PFSK-1 (cell line): ENCODE measurements around the gene IGFLR1.

ENCODE experiments used
- FOXP2 ChIP-seq: optimal IDR thresholded peaks from 2 replicates; pipeline ENCODE3; 2011; ENCODE audit warnings: borderline replicate concordance, control low read depth, inconsistent platforms; ENCODE audit not compliant: insufficient read depth; ENCODE audit errors: extremely low read length, extremely low read depth
- POLR2AphosphoS5 ChIP-seq: IDR thresholded peaks from 2 replicates; pipeline ENCODE4 v1.6.1; 2012; ENCODE audit warnings: low read depth, mild to moderate bottlenecking, control low read depth, low read length, moderate library complexity
- SIN3A ChIP-seq: IDR thresholded peaks from 2 replicates; pipeline ENCODE4 v1.6.1; 2012; ENCODE audit warnings: mild to moderate bottlenecking, low read length, moderate library complexity, borderline replicate concordance; ENCODE audit not compliant: insufficient read depth
- TAF1 ChIP-seq: IDR thresholded peaks from 2 replicates; pipeline ENCODE4 v1.6.1; 2012; ENCODE audit warnings: low read length, control low read depth, borderline replicate concordance; ENCODE audit not compliant: insufficient read depth
- TF ChIP-seq, protein P1 (sequence below), 2 experiments: IDR thresholded peaks; 2 replicates each; pipeline versions ENCODE4 v1.6.1 to v1.8.0; 2011 to 2012; ENCODE audit warnings: low read depth in 2 of 2, low read length in 2 of 2, control low read depth in 1 of 2, inconsistent platforms in 1 of 2, mild to moderate bottlenecking in 1 of 2, moderate library complexity in 1 of 2; ENCODE audit not compliant: insufficient read depth in 1 of 2

IGFLR1 gene

DNA sequence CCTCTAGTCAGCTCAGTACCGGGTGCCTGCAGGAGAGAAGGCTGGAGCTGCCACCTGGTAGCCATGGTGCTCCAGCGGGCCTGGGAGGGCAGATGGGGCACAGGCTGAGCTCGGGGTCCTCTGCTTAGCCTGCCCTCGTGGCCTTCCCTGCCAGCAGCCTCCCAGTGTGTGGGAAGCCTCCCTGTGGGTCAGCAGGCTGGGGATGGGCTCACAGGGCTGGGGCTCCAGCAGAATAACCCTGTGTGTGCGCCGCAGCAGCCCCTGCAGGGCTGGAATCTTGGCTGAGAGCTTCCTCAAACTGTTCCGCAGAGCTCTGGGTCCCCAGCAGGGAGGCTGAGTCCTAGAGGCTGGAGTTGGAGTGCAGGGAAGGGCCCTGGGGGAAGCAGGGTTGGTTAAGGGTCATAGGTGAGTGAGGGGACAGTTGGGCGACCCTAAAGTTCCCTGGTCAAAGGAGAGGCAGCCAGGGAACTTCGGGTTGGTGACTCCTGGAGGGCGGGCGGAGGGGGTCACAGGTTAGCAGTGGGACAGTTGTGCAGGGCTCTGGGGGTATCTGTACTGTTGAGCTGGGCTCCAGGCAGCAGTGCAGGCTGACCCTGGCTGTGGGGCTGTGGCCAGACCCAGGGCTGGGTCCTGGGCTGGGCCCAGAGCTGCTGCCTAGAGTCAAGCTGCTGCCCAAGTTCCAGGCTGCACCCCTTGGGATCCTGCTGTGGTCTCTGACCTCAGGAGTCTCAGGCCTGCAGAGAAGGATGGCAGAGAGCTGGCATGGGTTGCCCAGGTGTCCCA is 47.1 kb upstream of the IGFLR1 start:
- TF ChIP-seq POLR2AphosphoS5 (no peak), TAF1 (no peak), SIN3A (no peak), FOXP2 (no peak)
- TF ChIP-seq, protein P1, sequence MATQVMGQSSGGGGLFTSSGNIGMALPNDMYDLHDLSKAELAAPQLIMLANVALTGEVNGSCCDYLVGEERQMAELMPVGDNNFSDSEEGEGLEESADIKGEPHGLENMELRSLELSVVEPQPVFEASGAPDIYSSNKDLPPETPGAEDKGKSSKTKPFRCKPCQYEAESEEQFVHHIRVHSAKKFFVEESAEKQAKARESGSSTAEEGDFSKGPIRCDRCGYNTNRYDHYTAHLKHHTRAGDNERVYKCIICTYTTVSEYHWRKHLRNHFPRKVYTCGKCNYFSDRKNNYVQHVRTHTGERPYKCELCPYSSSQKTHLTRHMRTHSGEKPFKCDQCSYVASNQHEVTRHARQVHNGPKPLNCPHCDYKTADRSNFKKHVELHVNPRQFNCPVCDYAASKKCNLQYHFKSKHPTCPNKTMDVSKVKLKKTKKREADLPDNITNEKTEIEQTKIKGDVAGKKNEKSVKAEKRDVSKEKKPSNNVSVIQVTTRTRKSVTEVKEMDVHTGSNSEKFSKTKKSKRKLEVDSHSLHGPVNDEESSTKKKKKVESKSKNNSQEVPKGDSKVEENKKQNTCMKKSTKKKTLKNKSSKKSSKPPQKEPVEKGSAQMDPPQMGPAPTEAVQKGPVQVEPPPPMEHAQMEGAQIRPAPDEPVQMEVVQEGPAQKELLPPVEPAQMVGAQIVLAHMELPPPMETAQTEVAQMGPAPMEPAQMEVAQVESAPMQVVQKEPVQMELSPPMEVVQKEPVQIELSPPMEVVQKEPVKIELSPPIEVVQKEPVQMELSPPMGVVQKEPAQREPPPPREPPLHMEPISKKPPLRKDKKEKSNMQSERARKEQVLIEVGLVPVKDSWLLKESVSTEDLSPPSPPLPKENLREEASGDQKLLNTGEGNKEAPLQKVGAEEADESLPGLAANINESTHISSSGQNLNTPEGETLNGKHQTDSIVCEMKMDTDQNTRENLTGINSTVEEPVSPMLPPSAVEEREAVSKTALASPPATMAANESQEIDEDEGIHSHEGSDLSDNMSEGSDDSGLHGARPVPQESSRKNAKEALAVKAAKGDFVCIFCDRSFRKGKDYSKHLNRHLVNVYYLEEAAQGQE (IDR thresholded peaks at IDR 0.05; ENCODE audit: insufficient read depth in 1 of 2, low read depth in 2 of 2, low read length in 2 of 2), result no peak

DNA sequence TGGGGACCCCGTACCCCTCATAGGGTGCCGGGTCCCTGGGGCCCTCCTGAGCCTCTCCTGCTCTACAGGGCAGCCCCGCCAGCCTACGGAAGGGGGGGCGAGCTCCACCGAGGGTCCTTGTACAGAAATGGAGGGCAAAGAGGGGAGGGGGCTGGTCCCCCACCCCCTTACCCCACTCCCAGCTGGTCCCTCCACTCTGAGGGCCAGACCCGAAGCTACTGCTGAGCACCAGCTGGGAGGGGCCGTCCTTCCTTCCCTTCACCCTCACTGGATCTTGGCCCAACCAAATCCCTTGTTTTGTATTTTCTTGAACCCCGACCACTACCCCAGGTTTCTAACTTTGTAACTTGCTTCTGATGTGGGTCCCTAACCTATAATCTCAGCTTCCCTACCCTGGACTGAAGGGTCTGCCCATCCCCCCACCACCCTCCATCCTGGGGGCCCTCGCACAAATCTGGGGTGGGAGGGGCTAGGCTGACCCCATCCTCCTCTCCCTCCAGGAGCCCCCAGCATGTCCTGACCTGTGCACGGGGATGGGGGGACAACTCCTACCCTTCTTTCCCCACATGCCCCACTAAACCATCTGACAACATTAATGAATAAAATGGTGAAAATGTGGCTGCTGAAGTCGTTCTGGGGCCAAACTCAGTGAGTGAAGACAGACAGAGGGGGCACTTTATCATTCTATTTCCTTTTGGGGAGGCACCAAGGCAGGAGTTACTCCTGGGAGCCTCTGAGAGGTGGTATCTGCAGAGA is 46.1 kb upstream of the IGFLR1 start:
- TF ChIP-seq SIN3A (no peak), FOXP2 (no peak), POLR2AphosphoS5 (no peak), TAF1 (no peak)
- TF ChIP-seq, protein P1 (IDR thresholded peaks at IDR 0.05; ENCODE audit: insufficient read depth in 1 of 2, low read depth in 2 of 2, low read length in 2 of 2), result no peak

DNA sequence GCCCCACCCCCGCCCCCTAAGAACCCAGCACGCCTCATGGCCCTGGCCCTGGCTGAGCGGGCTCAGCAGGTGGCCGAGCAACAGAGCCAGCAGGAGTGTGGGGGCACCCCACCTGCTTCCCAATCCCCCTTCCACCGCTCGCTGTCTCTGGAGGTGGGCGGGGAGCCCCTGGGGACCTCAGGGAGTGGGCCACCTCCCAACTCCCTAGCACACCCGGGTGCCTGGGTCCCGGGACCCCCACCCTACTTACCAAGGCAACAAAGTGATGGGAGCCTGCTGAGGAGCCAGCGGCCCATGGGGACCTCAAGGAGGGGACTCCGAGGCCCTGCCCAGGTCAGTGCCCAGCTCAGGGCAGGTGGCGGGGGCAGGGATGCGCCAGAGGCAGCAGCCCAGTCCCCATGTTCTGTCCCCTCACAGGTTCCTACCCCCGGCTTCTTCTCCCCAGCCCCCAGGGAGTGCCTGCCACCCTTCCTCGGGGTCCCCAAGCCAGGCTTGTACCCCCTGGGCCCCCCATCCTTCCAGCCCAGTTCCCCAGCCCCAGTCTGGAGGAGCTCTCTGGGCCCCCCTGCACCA is 45.1 kb upstream of the IGFLR1 start:
- TF ChIP-seq TAF1 (no peak), FOXP2 (no peak), SIN3A (no peak), POLR2AphosphoS5 (no peak)
- TF ChIP-seq, protein P1 (IDR thresholded peaks at IDR 0.05; ENCODE audit: insufficient read depth in 1 of 2, low read depth in 2 of 2, low read length in 2 of 2), result no peak

DNA sequence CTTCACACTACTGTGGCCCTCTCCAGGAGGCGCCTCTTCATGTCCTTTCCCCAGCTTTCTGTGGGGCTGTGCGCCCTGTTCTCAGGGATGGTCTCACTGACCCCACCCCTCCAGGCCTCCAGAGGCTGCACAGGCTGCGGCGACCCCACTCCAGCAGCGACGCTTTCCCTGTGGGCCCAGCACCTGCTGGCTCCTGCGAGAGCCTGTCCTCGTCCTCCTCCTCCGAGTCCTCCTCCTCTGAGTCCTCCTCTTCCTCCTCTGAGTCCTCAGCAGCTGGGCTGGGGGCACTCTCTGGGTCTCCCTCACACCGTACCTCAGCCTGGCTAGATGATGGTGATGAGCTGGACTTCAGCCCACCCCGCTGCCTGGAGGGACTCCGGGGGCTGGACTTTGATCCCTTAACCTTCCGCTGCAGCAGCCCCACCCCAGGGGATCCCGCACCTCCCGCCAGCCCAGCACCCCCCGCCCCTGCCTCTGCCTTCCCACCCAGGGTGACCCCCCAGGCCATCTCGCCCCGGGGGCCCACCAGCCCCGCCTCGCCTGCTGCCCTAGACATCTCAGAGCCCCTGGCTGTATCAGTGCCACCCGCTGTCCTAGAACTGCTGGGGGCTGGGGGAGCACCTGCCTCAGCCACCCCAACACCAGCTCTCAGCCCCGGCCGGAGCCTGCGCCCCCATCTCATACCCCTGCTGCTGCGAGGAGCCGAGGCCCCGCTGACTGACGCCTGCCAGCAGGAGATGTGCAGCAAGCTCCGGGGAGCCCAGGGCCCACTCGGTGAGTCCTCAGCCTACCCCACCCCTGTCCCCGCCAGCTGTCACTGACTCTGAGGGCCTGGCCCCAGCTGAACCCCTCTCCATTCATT is 44.3 kb upstream of the IGFLR1 start:
- no peak for TF ChIP-seq FOXP2
- TF ChIP-seq, protein P1 (IDR thresholded peaks at IDR 0.05; ENCODE audit: insufficient read depth in 1 of 2, low read depth in 2 of 2, low read length in 2 of 2), result no peak
- TF ChIP-seq POLR2AphosphoS5, result no peak
- TF ChIP-seq SIN3A, result no peak
